HG02852 (cell line): ENCODE data around the gene HDAC3.

Experiments used
- ATAC-seq: cut with Tn5 transposase; IDR thresholded peaks from one replicate; pipeline ENCODE4 v1.9.1; 2021; ENCODE audit warnings: mild to moderate bottlenecking, moderate library complexity; ENCODE audit not compliant: unreplicated experiment

The HDAC3 gene

GRCh38 chr5:141636413-141637122, at the start of gene HDAC3, which contains the start of gene RELL2:
Gene HDAC3 (minus strand): TSS chr5:141636849. CDS start chr5:141636790, 59 bp downstream.
Gene RELL2 (plus strand): TSS chr5:141636997. CDS start chr5:141638226, 1,229 bp downstream.
- ATAC-seq = peak; percentile 68

- no peak for ATAC-seq
Measured at GRCh38 chr5:141685591-141685990, 48.9 kb upstream of the HDAC3 start.

- no peak for ATAC-seq
Measured at GRCh38 chr5:141683596-141684141, 47.0 kb upstream of the HDAC3 start.

GRCh38 chr5:141681695-141682641, 45.3 kb upstream of the HDAC3 start, which contains the start of gene ARAP3:
Gene ARAP3 (minus strand): TSS chr5:141682230. CDS start chr5:141680486, 1,744 bp downstream.
- no peak for ATAC-seq

GRCh38 chr5:141681295-141681694, 44.6 kb upstream of the HDAC3 start:
- ATAC-seq = no peak

- ATAC-seq = no peak
Measured at GRCh38 chr5:141680751-141681201, 44.1 kb upstream of the HDAC3 start.

GRCh38 chr5:141680178-141680577, 43.5 kb upstream of the HDAC3 start:
- ATAC-seq = no peak

- no peak for ATAC-seq
Measured at GRCh38 chr5:141677415-141677814, 40.8 kb upstream of the HDAC3 start.

GRCh38 chr5:141675672-141676071, 39.0 kb upstream of the HDAC3 start:
- ATAC-seq = no peak

- no peak for ATAC-seq
Measured at GRCh38 chr5:141674747-141675146, 38.1 kb upstream of the HDAC3 start.

- ATAC-seq = no peak
Measured at GRCh38 chr5:141672841-141673813, 36.5 kb upstream of the HDAC3 start.

- ATAC-seq = no peak
Measured at GRCh38 chr5:141672071-141672840, 35.6 kb upstream of the HDAC3 start.

- no peak for ATAC-seq
Measured at GRCh38 chr5:141669520-141669919, 32.9 kb upstream of the HDAC3 start.

GRCh38 chr5:141668601-141669265, 32.1 kb upstream of the HDAC3 start:
- ATAC-seq = no peak

GRCh38 chr5:141665995-141666940, 29.6 kb upstream of the HDAC3 start:
- ATAC-seq = no peak

GRCh38 chr5:141664733-141665461, 28.2 kb upstream of the HDAC3 start:
- peak; percentile 92 for ATAC-seq

- no peak for ATAC-seq
Measured at GRCh38 chr5:141663506-141663905, 26.9 kb upstream of the HDAC3 start.
